Stimulated activated naive B cell treated with anti-CD40 and anti-IgM and Interleukin-4, amounts not matched to agents 10 μg/mL and 1 μg/mL and 100 μg/mL, for 72 hours (primary cell): ENCODE data around the gene SIRT4.
A peak's percentile ranks its signal among the peaks of the same experiment; 100 is the strongest.
"Not testable (repeated sequence)": the region's sequence is repeated elsewhere in the genome, so short reads cannot be mapped to it uniquely, and the experiment has no call there.

ENCODE experiments used
- ATAC-seq, 2 donors: fragments of 150-1000 bp; cut with Tn5 transposase; replicated peaks; 2 replicates each; pipeline ENCODE4 v1.10.0; 2021; ENCODE audit warnings: moderate library complexity in 1 of 2
- DNase-seq: peaks from one replicate; pipeline ENCODE4 v3.0.0; 2021
- H3K27ac Mint-ChIP-seq: one replicate; pipeline ENCODE4 v1.8.0; 2022; ENCODE audit warnings: mild to moderate bottlenecking, mixed read lengths
- H3K27me3 Mint-ChIP-seq, 2 donors: one replicate each; pipeline ENCODE4 v1.8.0; 2022; ENCODE audit warnings: mixed read lengths in 2 of 2
- H3K36me3 Mint-ChIP-seq, 2 donors: one replicate each; pipeline ENCODE4 v1.8.0; 2022; ENCODE audit warnings: mixed read lengths in 2 of 2, mild to moderate bottlenecking in 1 of 2
- H3K4me1 Mint-ChIP-seq, 2 donors: one replicate each; pipeline ENCODE4 v1.8.0; 2022; ENCODE audit warnings: mixed read lengths in 2 of 2, mild to moderate bottlenecking in 1 of 2
- H3K4me3 Mint-ChIP-seq, 2 donors: one replicate each; pipeline ENCODE4 v1.8.0; 2022; ENCODE audit warnings: mild to moderate bottlenecking in 2 of 2, mixed read lengths in 2 of 2, moderate library complexity in 1 of 2
- H3K9me3 Mint-ChIP-seq, 2 donors: one replicate each; pipeline ENCODE4 v1.8.0; 2022; ENCODE audit warnings: mixed read lengths in 2 of 2, mild to moderate bottlenecking in 1 of 2

Gene SIRT4

DNA sequence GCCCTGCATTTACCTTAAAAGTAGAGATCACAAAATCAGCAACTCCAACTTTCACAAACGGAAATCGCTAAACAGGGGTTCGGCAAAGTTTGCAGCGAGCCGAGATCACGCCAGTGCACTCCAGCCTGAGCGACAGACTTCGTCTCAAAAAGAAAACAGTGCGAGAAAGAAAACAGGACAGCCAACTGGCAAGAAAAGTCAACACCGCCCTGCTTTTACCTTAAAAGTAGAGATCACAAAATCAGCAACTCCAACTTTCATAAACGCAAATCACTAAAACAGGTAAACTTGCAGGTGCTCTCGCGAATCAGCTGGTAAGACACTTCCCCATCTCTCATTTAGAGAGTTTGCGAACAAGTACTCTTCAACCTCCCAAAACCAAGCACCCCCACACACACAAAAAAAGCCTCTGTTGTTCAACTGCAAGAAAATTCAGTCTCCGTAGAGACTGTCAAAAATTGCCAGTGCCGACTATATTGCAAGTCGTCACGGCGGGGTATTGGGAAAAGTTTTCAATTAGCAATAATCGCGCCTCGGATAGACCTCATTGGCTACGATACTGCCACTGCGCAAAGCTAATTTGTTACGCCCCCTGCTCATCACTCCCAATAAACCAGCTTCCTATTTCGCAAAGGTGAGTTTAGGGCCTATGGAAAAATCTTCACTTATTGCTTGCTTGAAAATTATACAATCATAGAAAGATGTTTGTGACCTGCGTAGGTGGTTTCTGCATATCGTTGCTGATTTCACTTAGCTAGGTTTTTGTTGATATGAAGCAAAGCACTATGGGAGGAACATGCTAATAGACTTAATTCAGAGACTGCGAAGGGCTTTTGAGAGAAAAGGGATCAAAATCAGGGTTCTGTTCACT lies 9.2 kb upstream of the SIRT4 start, which contains the start of gene RNU4-1:
Gene RNU4-1, minus strand, starts transcription at position 577 of the 871 bp plus-strand sequence.
- ATAC-seq (peak; percentile 62 to 65), DNase-seq (peak; percentile 89)
- no peaks in the 10 kb centered on the region for H3K27me3 Mint-ChIP-seq
- no peaks in the 10 kb centered on the region for H3K9me3 Mint-ChIP-seq
- peaks cover 0 to 8% of the 10 kb centered on the region in 2 donors for H3K4me1 Mint-ChIP-seq
- no peak within 1 kb of the TSS for H3K27ac Mint-ChIP-seq
- H3K36me3 Mint-ChIP-seq = no peaks in the 10 kb centered on the region
- H3K4me3 Mint-ChIP-seq = no peak within 1 kb of the TSS

- H3K9me3 Mint-ChIP-seq = no peaks in the 10 kb centered on the region
- no peaks in the 10 kb centered on the region for H3K36me3 Mint-ChIP-seq
- no peak for ATAC-seq
- peaks cover 6 to 11% of the 10 kb centered on the region in 2 donors for H3K4me1 Mint-ChIP-seq
- no peak for DNase-seq
- no peak overlapping the region for H3K4me3 Mint-ChIP-seq
- no peaks in the 10 kb centered on the region for H3K27me3 Mint-ChIP-seq
- no peak overlapping the region for H3K27ac Mint-ChIP-seq
Measured at GRCh38 chr12:120314220-120314619, 12.1 kb downstream of the SIRT4 start.

DNA sequence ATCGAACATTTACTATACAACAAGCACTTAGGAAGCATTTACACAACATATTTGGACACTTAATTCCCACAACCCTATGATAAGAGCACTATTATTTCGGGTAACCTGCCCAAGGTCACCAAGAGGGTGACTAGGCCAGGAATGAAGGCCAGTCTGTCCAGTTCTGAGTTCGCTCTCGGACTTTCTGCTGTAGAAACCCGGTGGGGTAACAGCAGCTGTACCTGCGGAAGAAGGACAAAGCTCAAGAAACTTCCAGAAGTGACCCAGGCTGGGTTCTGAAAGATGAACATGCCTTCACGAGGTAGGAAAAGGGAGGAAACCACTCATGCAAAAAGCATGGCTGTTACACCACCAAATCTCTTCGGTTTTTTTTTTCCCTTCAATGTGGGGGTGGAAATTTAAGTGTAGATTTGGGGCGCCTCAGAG lies 14.7 kb downstream of the SIRT4 start:
- Mint-ChIP-seq H3K4me1 (peaks cover 6 to 11% of the 10 kb centered on the region in 2 donors), H3K4me3 (peak overlapping the region; percentile 90 to 93), H3K27me3 (peaks cover 3 to 9% of the 10 kb centered on the region in 2 donors), H3K9me3 (no peaks in the 10 kb centered on the region), H3K27ac (peak overlapping the region; percentile 98), H3K36me3 (no peaks in the 10 kb centered on the region)
- peak in 1 of 2 donors; percentile 1 for ATAC-seq
- no peak for DNase-seq

- Mint-ChIP-seq H3K4me3 (peak overlapping the region; percentile 90 to 93), H3K9me3 (no peaks in the 10 kb centered on the region), H3K27ac (peak overlapping the region; percentile 98), H3K36me3 (no peaks in the 10 kb centered on the region), H3K4me1 (peaks cover 6 to 11% of the 10 kb centered on the region in 2 donors), H3K27me3 (peaks cover 6 to 9% of the 10 kb centered on the region in 2 donors)
- ATAC-seq = peak; percentile 100
- peak; percentile 99 for DNase-seq
Measured at GRCh38 chr12:120317224-120318105, 15.3 kb downstream of the SIRT4 start.

DNA sequence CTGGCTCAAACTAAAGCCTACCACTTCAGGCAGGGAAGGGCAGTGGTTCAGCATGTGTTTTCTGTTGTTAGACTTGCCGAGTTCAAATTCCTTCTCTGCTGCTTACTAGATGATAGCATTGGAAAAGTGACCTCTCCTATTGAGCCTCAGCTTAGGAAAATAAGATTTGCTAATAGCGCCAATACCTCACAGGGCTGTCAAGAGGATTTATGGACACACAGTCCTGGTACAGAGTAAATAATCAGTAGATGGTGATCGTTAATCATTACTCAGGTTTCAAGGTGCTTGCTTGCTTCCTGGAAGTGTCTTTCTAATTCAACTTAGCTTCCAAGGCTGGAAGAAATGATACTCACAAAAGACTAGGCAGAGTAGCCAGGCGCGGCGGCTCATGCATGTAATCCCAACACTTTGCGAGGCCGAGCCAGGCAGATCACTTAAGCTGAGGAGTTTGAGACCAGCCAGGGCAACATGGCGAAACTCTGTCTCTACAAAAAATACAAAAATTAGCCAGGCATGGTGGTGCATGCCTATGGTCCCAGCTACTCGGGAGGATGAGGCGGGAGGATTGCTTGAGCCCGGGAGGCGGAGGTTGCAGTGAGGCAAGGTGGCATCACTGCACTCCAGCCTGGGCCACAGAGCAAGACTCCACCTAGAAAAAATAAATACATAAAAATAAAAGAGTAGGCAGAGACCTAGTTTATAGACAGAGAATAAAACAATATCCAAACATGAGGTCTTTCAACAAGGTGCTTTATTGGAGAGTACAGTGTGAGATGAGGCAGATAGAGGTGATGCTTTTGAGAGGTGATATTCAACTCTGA lies 19.5 kb downstream of the SIRT4 start:
- Mint-ChIP-seq H3K4me1 (peaks cover 7 to 23% of the 10 kb centered on the region in 2 donors), H3K27ac (no peak overlapping the region), H3K27me3 (peaks cover 6 to 9% of the 10 kb centered on the region in 2 donors), H3K9me3 (no peaks in the 10 kb centered on the region), H3K36me3 (no peaks in the 10 kb centered on the region), H3K4me3 (no peak overlapping the region)
- DNase-seq (no peak), ATAC-seq (no peak)

DNA sequence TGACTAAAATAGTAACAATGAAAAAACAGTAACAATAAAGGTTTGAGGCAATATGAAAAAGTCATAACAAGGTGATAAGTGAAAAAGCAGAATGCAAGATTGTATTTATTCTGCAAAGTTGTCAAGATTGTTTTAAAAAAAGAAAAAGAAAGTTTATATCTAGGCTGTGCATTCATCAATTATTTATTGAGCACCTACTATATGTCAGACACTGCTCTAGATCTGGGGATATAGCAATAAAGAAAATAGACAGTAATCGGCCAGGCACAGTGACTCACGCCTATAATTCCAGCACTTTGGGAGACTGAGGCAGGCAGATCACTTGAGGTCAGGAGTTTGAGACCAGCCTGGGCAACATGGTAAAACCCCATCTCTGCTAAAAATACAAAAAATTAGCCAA lies 21.7 kb downstream of the SIRT4 start:
- ATAC-seq (no peak), DNase-seq (no peak)
- Mint-ChIP-seq H3K9me3 (no peaks in the 10 kb centered on the region), H3K4me1 (peaks cover 1 to 14% of the 10 kb centered on the region in 2 donors), H3K27ac (no peak overlapping the region), H3K27me3 (peaks cover 6 to 18% of the 10 kb centered on the region in 2 donors), H3K4me3 (no peak overlapping the region), H3K36me3 (no peaks in the 10 kb centered on the region)

DNA sequence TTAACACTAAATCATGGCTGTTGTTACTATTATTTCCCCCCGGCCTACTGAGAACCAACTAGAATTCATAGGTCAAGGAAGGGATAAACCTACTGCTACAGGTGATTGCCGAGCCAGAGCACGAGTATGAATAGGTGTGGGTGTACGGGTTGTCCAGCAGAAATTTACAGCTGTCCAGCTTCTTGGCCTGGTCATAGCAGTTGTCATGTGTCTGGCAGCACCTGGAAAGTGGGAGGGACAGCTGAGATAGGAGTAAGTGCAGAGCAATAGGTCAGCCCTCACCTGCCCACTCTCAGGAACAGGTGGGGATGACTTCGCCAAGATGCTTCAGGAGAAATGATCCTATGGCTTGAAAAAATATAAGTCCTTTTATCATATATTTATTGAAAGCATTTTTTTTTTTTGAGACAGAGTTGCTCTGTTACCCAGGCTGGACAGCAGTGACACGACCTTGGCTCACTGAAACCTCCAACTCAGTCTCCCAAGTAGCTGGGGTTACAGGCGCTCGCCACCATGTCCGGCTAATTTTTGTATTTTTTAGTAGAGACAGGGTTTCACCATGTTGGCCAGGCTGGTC lies 22.8 kb downstream of the SIRT4 start:
- no peak overlapping the region for H3K4me3 Mint-ChIP-seq
- no peaks in the 10 kb centered on the region for H3K9me3 Mint-ChIP-seq
- peaks cover 1 to 14% of the 10 kb centered on the region in 2 donors for H3K4me1 Mint-ChIP-seq
- H3K27me3 Mint-ChIP-seq = peaks cover 12 to 17% of the 10 kb centered on the region in 2 donors
- DNase-seq (no peak), ATAC-seq (no peak)
- H3K27ac Mint-ChIP-seq = no peak overlapping the region
- no peaks in the 10 kb centered on the region for H3K36me3 Mint-ChIP-seq

GRCh38 chr12:120327593-120327992 lies 25.5 kb downstream of the SIRT4 start, which contains the start of gene PLA2G1B:
Gene PLA2G1B, minus strand, starts transcription at chr12:120327779. Its CDS starts 26 bp downstream, at chr12:120327753.
- no peak for DNase-seq
- Mint-ChIP-seq H3K27me3 (peaks cover 9 to 10% of the 10 kb centered on the region in 2 donors), H3K4me3 (no peak within 1 kb of the TSS), H3K4me1 (peaks cover 1 to 14% of the 10 kb centered on the region in 2 donors), H3K9me3 (no peaks in the 10 kb centered on the region), H3K36me3 (no peaks in the 10 kb centered on the region), H3K27ac (peak within 1 kb of the TSS; percentile 9)
- ATAC-seq = no peak

DNA sequence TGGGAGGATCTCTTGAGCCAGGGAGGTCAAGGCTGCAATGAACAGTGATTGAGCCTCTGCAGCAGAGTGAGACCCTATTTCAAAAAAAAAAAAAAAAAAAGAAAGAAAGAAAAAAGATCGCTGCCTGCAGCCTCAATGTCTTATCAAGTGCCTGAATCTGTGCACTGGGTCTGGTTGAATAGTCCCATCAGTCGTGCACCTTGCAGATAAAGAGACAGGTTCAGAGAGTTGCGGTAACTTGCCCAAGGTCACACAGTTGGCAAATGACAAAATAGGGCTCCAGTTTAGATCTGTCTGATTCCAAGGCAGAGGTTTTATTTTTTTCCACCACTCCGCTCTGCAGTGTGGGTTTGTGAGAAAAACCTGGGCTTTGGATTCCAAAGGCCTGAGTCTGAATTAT lies 26.1 kb downstream of the SIRT4 start:
- no peak overlapping the region for H3K4me3 Mint-ChIP-seq
- no peak for ATAC-seq
- H3K27ac Mint-ChIP-seq = no peak overlapping the region
- H3K27me3 Mint-ChIP-seq = peaks cover 9 to 10% of the 10 kb centered on the region in 2 donors
- no peaks in the 10 kb centered on the region for H3K9me3 Mint-ChIP-seq
- no peaks in the 10 kb centered on the region for H3K36me3 Mint-ChIP-seq
- peaks cover 1 to 14% of the 10 kb centered on the region in 2 donors for H3K4me1 Mint-ChIP-seq
- no peak for DNase-seq

- peaks cover 6 to 7% of the 10 kb centered on the region in 2 donors for H3K9me3 Mint-ChIP-seq
- peaks cover 8 to 13% of the 10 kb centered on the region in 2 donors for H3K4me1 Mint-ChIP-seq
- peaks cover 0 to 3% of the 10 kb centered on the region in 2 donors for H3K36me3 Mint-ChIP-seq
- DNase-seq (no peak), ATAC-seq (no peak)
- no peak overlapping the region for H3K27ac Mint-ChIP-seq
- peaks cover 9 to 14% of the 10 kb centered on the region in 2 donors for H3K27me3 Mint-ChIP-seq
- no peak overlapping the region for H3K4me3 Mint-ChIP-seq
Measured at GRCh38 chr12:120331390-120331789, 29.3 kb downstream of the SIRT4 start.

- Mint-ChIP-seq H3K27ac (no peak overlapping the region), H3K4me1 (peaks cover 8 to 12% of the 10 kb centered on the region in 2 donors), H3K36me3 (peaks cover 0 to 3% of the 10 kb centered on the region in 2 donors), H3K4me3 (no peak overlapping the region), H3K27me3 (peaks cover 9 to 14% of the 10 kb centered on the region in 2 donors), H3K9me3 (peaks cover 11 to 13% of the 10 kb centered on the region in 2 donors)
- no peak for DNase-seq
- ATAC-seq = no peak
Measured at GRCh38 chr12:120332041-120332440, 29.9 kb downstream of the SIRT4 start.

- no peak overlapping the region for H3K27ac Mint-ChIP-seq
- H3K9me3 Mint-ChIP-seq = peaks cover 13 to 15% of the 10 kb centered on the region in 2 donors
- no peak overlapping the region for H3K4me3 Mint-ChIP-seq
- ATAC-seq (no peak), DNase-seq (no peak)
- peaks cover 0 to 6% of the 10 kb centered on the region in 2 donors for H3K36me3 Mint-ChIP-seq
- peaks cover 9 to 14% of the 10 kb centered on the region in 2 donors for H3K27me3 Mint-ChIP-seq
- H3K4me1 Mint-ChIP-seq = peaks cover 8 to 12% of the 10 kb centered on the region in 2 donors
Measured at GRCh38 chr12:120332523-120332922, 30.4 kb downstream of the SIRT4 start.

GRCh38 chr12:120335447-120335846 lies 33.3 kb downstream of the SIRT4 start:
- DNase-seq (peak; percentile 75), ATAC-seq (peak; percentile 53 to 73)
- not testable (repeated sequence) for H3K27me3 Mint-ChIP-seq, H3K4me3 Mint-ChIP-seq, H3K27ac Mint-ChIP-seq
- Mint-ChIP-seq H3K9me3 (peaks cover 25 to 26% of the 10 kb centered on the region in 2 donors), H3K4me1 (peaks cover 8 to 12% of the 10 kb centered on the region in 2 donors), H3K36me3 (peaks cover 0 to 12% of the 10 kb centered on the region in 2 donors)
